Body of pancreas (tissue), 4 donors: Measurements from ENCODE around the gene ETFBKMT. TPM values are rescaled to one million over a fixed set of nuclear protein-coding genes. Genes with fewer than 3 reads are reported as not detected.

Experiments
- ATAC-seq: fragments of 150-250 bp; one replicate; pipeline ENCODE4 v1.9.1; 2016
- DNase-seq, 4 donors: peaks; one replicate each; pipeline ENCODE4 v3.0.0-alpha.2; 2019
- H3K27ac ChIP-seq, 4 donors: fragments of 200-600 bp; sonication (generic); 1 replicate in 3 of 4; 2 replicates in 1 of 4; pipeline versions ENCODE4 v1.5.1 to v1.6.1; 2016 to 2019; ENCODE audit warnings: mild to moderate bottlenecking in 1 of 4, mixed read lengths in 1 of 4, moderate library complexity in 1 of 4
- H3K27me3 ChIP-seq, 2 donors: fragments of 200-600 bp; sonication (generic); one replicate each; pipeline ENCODE4 v1.6.0; 2016; ENCODE audit warnings: mild to moderate bottlenecking in 1 of 2
- H3K36me3 ChIP-seq, 2 donors: fragments of 200-600 bp; sonication (generic); replicated peaks in 1 of 2; 2 replicates each; pipeline ENCODE4 v1.5.1; 2016; ENCODE audit warnings: low read depth in 2 of 2; ENCODE audit not compliant: insufficient read depth in 1 of 2
- H3K4me1 ChIP-seq: fragments of 200-600 bp; sonication (generic); one replicate; pipeline ENCODE4 v1.6.0; 2016
- H3K4me3 ChIP-seq, 2 donors: fragments of 200-600 bp; sonication (generic); 1 replicate in 1 of 2; 2 replicates in 1 of 2; pipeline ENCODE4 v1.5.1; 2016 to 2019
- H3K9me3 ChIP-seq, 3 donors: fragments of 200-600 bp; sonication (generic); 1 replicate in 2 of 3; 2 replicates in 1 of 3; pipeline ENCODE4 v1.5.1; 2016
- CTCF ChIP-seq, 7 experiments: fragments of 450-650 bp in 4 of 7; fragments of 200-600 bp in 3 of 7; sonication (generic) in 3 of 7; IDR thresholded peaks; one replicate each; pipeline ENCODE4 v1.5.1; 2016 to 2019; ENCODE audit warnings: antibody characterized with exemption in 7 of 7
- POLR2A ChIP-seq, 3 donors: fragments of 450-650 bp; IDR thresholded peaks; one replicate each; pipeline ENCODE4 v1.6.1; 2016; ENCODE audit warnings: antibody characterized with exemption in 3 of 3, mild to moderate bottlenecking in 2 of 3
- WGBS, 2 donors: methylation state at CpG; one replicate each; pipeline ENCODE4 v1.1.5; 2017; 5-methylcytosine and 5-hydroxymethylcytosine counted together
- intact Hi-C: fragments of 100-400 bp; cut with DNase I; formaldehyde crosslinking; loops from one replicate; pipeline ENCODE4 v1.15.1; 2023
- total RNA-seq, 2 donors: library from RNA; depleted of rRNA; stranded (reverse); fragments of >200 nt; gene quantifications; one replicate each; pipeline ENCODE4 v1.1.0, GENCODE V29; 2016

Gene ETFBKMT
- total RNA-seq, 2 donors from 2014 or later = 2.9 to 4.9 TPM

- Histone ChIP-seq H3K36me3 (no peaks in the 10 kb centered on the region), H3K27ac (no peak overlapping the region), H3K27me3 (no peaks in the 10 kb centered on the region), H3K4me3 (no peak overlapping the region), H3K4me1 (no peaks in the 10 kb centered on the region), H3K9me3 (no peaks in the 10 kb centered on the region)
- DNase-seq (no peak), ATAC-seq (no peak)
- TF ChIP-seq POLR2A (IDR thresholded peaks at IDR 0.05) (no peak), CTCF (IDR thresholded peaks at IDR 0.05) (no peak)
- intact Hi-C loops = no loop called here
- WGBS, 2 donors = 87 to 96% methylated on average over 4 of the region's 4 CpGs
Measured at GRCh38 chr12:31622038-31622437, 37.5 kb upstream of the ETFBKMT start.

GRCh38 chr12:31626270-31626995 is 33.1 kb upstream of the ETFBKMT start:
- intact Hi-C loops = no loop called here
- no peaks in the 10 kb centered on the region for H3K27me3 ChIP-seq
- H3K9me3 ChIP-seq = no peaks in the 10 kb centered on the region
- no peak for TF ChIP-seq CTCF (IDR thresholded peaks at IDR 0.05)
- no peak for TF ChIP-seq POLR2A (IDR thresholded peaks at IDR 0.05)
- no peak overlapping the region for H3K4me3 ChIP-seq
- no peaks in the 10 kb centered on the region for H3K36me3 ChIP-seq
- peaks cover 19% of the 10 kb centered on the region for H3K4me1 ChIP-seq
- ATAC-seq (no peak), DNase-seq (no peak)
- 78 to 90% methylated on average over 7 of the region's 7 CpGs for WGBS, 2 donors
- no peak overlapping the region for H3K27ac ChIP-seq

GRCh38 chr12:31627456-31628054 is 31.9 kb upstream of the ETFBKMT start:
- H3K36me3 ChIP-seq = no peaks in the 10 kb centered on the region
- WGBS, 2 donors = 75 to 85% methylated on average over 5 of the region's 5 CpGs
- no peak overlapping the region for H3K27ac ChIP-seq
- H3K27me3 ChIP-seq = no peaks in the 10 kb centered on the region
- no peak for ATAC-seq
- no peak for TF ChIP-seq POLR2A (IDR thresholded peaks at IDR 0.05)
- TF ChIP-seq CTCF (IDR thresholded peaks at IDR 0.05) = no peak
- DNase-seq = no peak
- no peak overlapping the region for H3K4me3 ChIP-seq
- H3K9me3 ChIP-seq = no peaks in the 10 kb centered on the region
- peaks cover 19% of the 10 kb centered on the region for H3K4me1 ChIP-seq
- intact Hi-C loops = no loop called here

DNA sequence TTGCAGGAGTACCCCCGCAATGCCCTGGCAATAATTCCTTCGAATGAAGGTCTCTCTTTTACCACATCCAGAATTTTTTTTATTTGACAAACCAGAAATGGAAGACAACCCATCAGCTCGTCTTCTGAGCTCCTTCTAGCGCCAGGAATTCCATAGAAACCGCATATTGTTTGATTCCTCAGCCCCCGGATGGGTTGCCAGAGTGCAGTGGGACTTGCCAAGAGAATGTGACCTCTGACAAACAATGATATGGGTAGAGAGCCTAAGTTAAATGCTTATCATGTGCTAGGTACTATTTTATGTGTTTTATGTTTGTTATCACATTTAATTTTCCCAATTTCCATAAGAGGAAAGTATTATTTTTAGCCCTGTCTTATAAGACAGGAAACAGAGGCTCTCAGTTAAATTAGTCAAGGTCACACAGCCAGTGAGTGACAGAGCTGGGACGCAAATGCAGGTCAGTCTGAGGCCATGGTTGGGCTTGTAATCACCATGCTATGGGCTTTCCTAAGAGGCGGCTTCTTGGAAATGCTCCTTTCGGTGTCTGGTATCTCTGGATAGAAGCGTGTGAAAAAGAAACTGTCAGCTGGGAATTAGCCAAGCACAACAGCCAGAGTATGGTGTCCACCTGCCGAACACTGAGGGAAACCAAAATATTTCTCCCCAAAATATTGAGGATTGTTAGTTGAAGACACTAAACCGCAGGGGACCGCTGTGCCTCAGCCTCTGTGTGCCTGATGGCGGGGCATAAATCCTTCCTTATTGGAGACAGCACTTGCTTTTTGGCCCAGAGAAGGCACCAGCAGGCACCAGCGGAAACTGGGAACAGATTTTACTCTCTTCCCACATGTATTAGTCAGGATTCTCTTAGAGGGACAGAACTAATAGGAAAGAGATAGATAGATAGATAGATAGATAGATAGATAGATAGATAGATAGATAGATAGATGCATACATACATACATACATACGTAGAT is 29.4 kb upstream of the ETFBKMT start:
- ATAC-seq (peak; percentile 95), DNase-seq (peak; percentile 50 to 70 (median 58))
- peaks cover 19% of the 10 kb centered on the region for H3K4me1 ChIP-seq
- TF ChIP-seq POLR2A (IDR thresholded peaks at IDR 0.05) (no peak), CTCF (IDR thresholded peaks at IDR 0.05) (no peak)
- 42 to 43% methylated on average over 16 of the region's 16 CpGs for WGBS, 2 donors
- H3K9me3 ChIP-seq = no peaks in the 10 kb centered on the region
- no peaks in the 10 kb centered on the region for H3K27me3 ChIP-seq
- H3K4me3 ChIP-seq = no peak overlapping the region
- no peaks in the 10 kb centered on the region for H3K36me3 ChIP-seq
- intact Hi-C loops = loop anchor here (5.0 kb wide), 1 partner anchor 228 kb away; no protein-coding TSS in a partner anchor
- peak overlapping the region in 3 of 4 donors; percentile 38 to 48 (median 46) for H3K27ac ChIP-seq
